ENCODE data around the gene CHST13. TPM values are rescaled to one million over a fixed set of nuclear protein-coding genes. Genes with fewer than 3 reads are reported as not detected.

Gene CHST13
- total RNA-seq, 1 experiment from 2014 or later, result not detected

DNA sequence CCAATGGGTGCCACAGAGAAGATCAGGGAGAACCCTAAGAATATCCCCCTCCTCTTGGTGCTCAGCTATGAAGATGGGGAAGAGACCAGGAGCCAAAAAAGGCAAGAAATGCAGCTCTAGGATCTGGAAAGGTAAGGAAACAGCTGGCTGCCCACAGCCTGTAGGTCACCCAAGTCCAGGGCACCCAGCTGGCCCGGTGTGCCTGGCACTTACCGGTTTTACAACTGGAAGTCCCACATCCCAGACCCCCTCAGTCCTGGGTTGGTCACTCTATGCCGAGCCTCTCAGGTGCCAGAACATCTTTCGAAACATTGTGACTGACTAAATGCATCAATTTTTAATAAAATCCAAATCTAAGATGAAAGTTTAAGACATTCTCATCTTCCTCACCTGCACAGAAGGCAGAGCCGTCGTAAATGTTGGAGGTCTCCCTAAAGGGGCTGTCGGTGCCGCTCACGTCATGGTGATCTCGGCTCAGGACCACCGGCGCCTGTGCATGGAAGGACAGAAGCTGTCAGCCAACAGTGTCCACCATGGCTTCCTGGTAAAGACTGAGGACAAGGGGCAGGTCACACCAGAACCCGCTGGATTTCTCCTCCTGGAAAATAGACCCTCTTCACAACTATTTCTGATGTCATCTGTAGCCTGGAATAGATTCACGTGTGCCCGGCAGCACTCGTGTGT lies 34.9 kb upstream of the CHST13 start:
- POLR2A ChIA-PET (ENCODE audit: unreplicated experiment), result no interaction called here

DNA sequence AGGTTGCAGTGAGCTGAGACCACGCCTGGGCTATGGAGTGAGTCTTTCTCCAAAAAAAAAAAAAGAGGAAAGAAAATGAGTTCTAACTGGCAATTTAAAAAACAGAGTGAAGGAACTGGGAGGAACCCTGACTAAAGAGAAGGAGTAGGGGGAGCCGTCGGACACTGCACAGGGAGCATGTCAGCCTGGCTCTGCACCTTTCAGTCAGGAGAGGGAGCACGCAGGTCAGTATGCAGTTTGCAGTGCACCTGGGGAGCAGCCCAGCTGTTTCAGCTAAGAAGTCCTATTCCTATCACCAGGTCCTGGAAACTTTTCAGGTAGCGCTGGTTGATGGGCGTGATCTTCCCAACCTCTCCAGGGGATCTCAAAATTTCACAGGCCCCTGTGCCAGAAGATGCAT lies 33.3 kb upstream of the CHST13 start:
- H3K4me1 ChIP-seq (ENCODE audit: insufficient read depth, low read length), result peaks cover 7% of the 10 kb centered on the region; the same call in 1 of the 2 replicates
- no peaks in the 10 kb centered on the region for H3K9me3 ChIP-seq (ENCODE audit: low read length)
- no peak overlapping the region for H3K9ac ChIP-seq (ENCODE audit: low read length)
- H3K27me3 ChIP-seq (ENCODE audit: low read length), result no peaks in the 10 kb centered on the region
- no peaks in the 10 kb centered on the region for H4K20me1 ChIP-seq (ENCODE audit: low read length)
- no peak overlapping the region for H2AFZ ChIP-seq (ENCODE audit: low read length)
- H3K36me3 ChIP-seq (ENCODE audit: low read depth, low read length), result no peaks in the 10 kb centered on the region
- CTCF ChIA-PET, result no interaction called here
- POLR2A ChIA-PET (ENCODE audit: unreplicated experiment), result no interaction called here
- no peak overlapping the region for H3K4me3 ChIP-seq (ENCODE audit: low read length)
- H3K79me2 ChIP-seq (ENCODE audit: low read length), result no peaks in the 10 kb centered on the region
- no peak overlapping the region for H3K27ac ChIP-seq (ENCODE audit: low read length)
- intact Hi-C loops (cut with micrococcal nuclease), result no loop called here
- H3K9me2 ChIP-seq (replicated peaks; ENCODE audit: low read length), result no peaks in the 10 kb centered on the region
- no peaks in the 10 kb centered on the region for H3F3A ChIP-seq (ENCODE audit: low read length, unreplicated experiment)
- no peak for ATAC-seq
- no peak for DNase-seq
- H3K4me2 ChIP-seq (ENCODE audit: low read length), result no peak overlapping the region
- BruUV-seq (replicated peaks), result no TSS peak
- TF ChIP-seq CTCF (conservative IDR thresholded peaks at IDR 0.05; ENCODE audit: low read depth, low read length) (peak; percentile 25; the same call in 1 of the 2 replicates), EZH2phosphoT487 (IDR thresholded peaks at IDR 0.05; ENCODE audit: borderline replicate concordance, low read length) (no peak), EZH2 (IDR thresholded peaks at IDR 0.05; ENCODE audit: low read length, unreplicated experiment) (no peak)

More for the DNA sequence above, 34.9 kb upstream of the CHST13 start:
- ATAC-seq, result no peak
- Histone ChIP-seq H3F3A (ENCODE audit: low read length, unreplicated experiment) (no peaks in the 10 kb centered on the region), H2AFZ (ENCODE audit: low read length) (no peak overlapping the region), H3K27me3 (ENCODE audit: low read length) (no peaks in the 10 kb centered on the region), H3K36me3 (ENCODE audit: low read depth, low read length) (no peaks in the 10 kb centered on the region), H3K79me2 (ENCODE audit: low read length) (no peaks in the 10 kb centered on the region), H3K4me3 (ENCODE audit: low read length) (no peak overlapping the region), H3K4me2 (ENCODE audit: low read length) (no peak overlapping the region), H3K9me2 (replicated peaks; ENCODE audit: low read length) (no peaks in the 10 kb centered on the region), H3K4me1 (ENCODE audit: insufficient read depth, low read length) (peaks cover 7% of the 10 kb centered on the region; the same call in 1 of the 2 replicates), H3K9me3 (ENCODE audit: low read length) (no peaks in the 10 kb centered on the region), H3K27ac (ENCODE audit: low read length) (no peak overlapping the region), H3K9ac (ENCODE audit: low read length) (no peak overlapping the region), H4K20me1 (ENCODE audit: low read length) (no peaks in the 10 kb centered on the region)
- intact Hi-C loops (cut with micrococcal nuclease), result no loop called here
- no TSS peak for BruUV-seq (replicated peaks)
- DNase-seq, result no peak
- TF ChIP-seq EZH2 (IDR thresholded peaks at IDR 0.05; ENCODE audit: low read length, unreplicated experiment) (no peak), CTCF (conservative IDR thresholded peaks at IDR 0.05; ENCODE audit: low read depth, low read length) (no peak), EZH2phosphoT487 (IDR thresholded peaks at IDR 0.05; ENCODE audit: borderline replicate concordance, low read length) (no peak)
- CTCF ChIA-PET, result no interaction called here

DNA sequence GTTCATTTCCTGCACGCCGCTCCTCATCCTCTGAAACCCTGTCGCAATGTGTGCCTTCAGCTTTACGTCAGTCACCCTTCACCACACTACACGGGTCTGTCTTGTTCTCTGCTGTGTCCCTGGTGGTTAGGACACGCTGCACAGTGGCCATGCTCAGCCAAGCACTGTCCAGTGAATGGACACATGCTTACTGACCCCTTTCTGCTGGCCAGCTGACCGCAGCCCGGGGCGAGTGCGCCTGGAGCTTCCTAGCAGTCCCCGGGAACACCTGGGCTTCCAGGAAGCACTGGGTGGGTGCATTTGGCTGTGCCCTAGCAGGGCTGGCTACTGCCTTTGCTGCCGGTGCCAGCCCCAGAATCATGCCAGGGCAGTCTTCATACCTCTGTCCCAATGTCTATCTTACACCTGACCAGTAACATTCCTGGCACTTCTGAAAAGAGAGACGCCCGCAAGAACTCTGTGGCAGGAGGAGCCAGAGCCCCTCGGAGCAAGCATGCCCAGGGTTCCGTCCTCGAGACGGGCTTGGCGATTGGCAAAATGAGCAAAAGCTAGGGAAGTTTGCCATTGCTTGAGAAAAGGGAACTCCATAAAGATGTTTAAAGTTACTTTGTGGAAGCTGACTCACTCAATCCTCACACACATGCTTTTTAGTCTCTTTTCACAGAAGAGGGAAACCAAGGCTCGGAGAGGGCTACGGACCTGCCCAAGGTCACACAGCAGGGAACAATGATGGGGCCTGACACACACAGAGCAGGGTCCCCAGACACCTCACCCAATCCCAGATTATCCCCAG lies 32.5 kb upstream of the CHST13 start:
- H3K9ac ChIP-seq (ENCODE audit: low read length), result no peak overlapping the region
- TF ChIP-seq EZH2phosphoT487 (IDR thresholded peaks at IDR 0.05; ENCODE audit: borderline replicate concordance, low read length) (no peak), CTCF (conservative IDR thresholded peaks at IDR 0.05; ENCODE audit: low read depth, low read length) (no peak), EZH2 (IDR thresholded peaks at IDR 0.05; ENCODE audit: low read length, unreplicated experiment) (no peak)
- H3K27ac ChIP-seq (ENCODE audit: low read length), result no peak overlapping the region
- intact Hi-C loops (cut with micrococcal nuclease), result no loop called here
- no peaks in the 10 kb centered on the region for H3K9me3 ChIP-seq (ENCODE audit: low read length)
- H2AFZ ChIP-seq (ENCODE audit: low read length), result no peak overlapping the region
- peaks cover 7% of the 10 kb centered on the region; the same call in 1 of the 2 replicates for H3K4me1 ChIP-seq (ENCODE audit: insufficient read depth, low read length)
- ChIA-PET CTCF (no interaction called here), POLR2A (ENCODE audit: unreplicated experiment) (no interaction called here)
- no peak overlapping the region for H3K4me2 ChIP-seq (ENCODE audit: low read length)
- no peaks in the 10 kb centered on the region for H4K20me1 ChIP-seq (ENCODE audit: low read length)
- no peaks in the 10 kb centered on the region for H3K27me3 ChIP-seq (ENCODE audit: low read length)
- no peaks in the 10 kb centered on the region for H3K79me2 ChIP-seq (ENCODE audit: low read length)
- H3K9me2 ChIP-seq (replicated peaks; ENCODE audit: low read length), result no peaks in the 10 kb centered on the region
- no peak overlapping the region for H3K4me3 ChIP-seq (ENCODE audit: low read length)
- H3K36me3 ChIP-seq (ENCODE audit: low read depth, low read length), result no peaks in the 10 kb centered on the region
- ATAC-seq (no peak), DNase-seq (no peak)
- H3F3A ChIP-seq (ENCODE audit: low read length, unreplicated experiment), result no peaks in the 10 kb centered on the region
- no TSS peak for BruUV-seq (replicated peaks)
